Measurements from ENCODE around the gene TBC1D10A.
A peak's percentile ranks its signal among the peaks of the same experiment; 100 is the strongest.

Gene TBC1D10A

GRCh38 chr22:30292069-30292970 is 34.4 kb downstream of the TBC1D10A start:
- H3K4me3 Mint-ChIP-seq, result no peak overlapping the region
- no peaks in the 10 kb centered on the region for H3K27me3 Mint-ChIP-seq
- peaks cover 45% of the 10 kb centered on the region for H3K36me3 Mint-ChIP-seq (ENCODE audit: low read depth)
- H3K9me3 Mint-ChIP-seq, result no peaks in the 10 kb centered on the region
- peak overlapping the region; percentile 74 for H3K27ac Mint-ChIP-seq
- H3K4me1 Mint-ChIP-seq (ENCODE audit: low read depth), result peaks cover 50% of the 10 kb centered on the region
- no peak for DNase-seq

DNA sequence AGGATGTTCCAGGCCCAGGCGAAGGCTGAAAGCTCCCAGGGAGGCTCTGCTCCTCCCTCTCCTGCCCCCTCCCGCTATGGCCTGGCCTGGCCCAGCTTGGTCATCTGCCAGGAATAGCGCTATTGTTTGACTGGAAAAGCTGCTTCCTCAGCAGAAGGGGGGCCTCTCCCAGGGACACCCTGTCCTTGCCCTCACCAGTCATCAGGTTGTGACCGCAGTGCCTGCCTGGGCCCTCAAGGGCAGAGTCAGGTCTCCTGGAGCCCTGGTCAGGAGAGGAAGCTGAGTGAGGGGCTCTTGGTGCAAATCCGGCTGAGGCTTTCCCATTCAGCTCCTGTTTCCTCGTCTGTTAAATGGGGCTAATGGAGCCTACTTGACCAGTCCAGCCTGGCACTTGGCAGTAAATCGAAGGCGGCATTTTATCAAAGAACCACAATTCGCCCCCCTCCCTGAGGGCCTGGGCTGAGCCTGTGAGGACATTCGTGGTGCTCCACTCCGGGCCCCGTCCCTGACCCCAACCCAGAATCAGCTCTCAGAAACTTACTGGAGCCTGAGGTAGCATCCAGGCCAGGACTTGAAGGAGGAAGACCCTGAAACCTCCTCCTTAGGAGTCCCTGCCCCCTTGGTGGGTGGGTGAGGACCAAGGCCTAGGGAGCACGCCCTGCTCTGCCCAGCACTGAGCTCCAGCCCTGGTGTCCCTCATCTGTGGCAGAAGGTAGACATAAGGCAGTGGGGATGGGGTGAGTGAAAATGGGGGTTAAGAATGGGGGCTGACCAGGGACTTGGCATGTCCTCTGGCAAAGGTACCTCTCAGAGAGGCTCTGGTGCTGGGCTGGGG is 35.5 kb downstream of the TBC1D10A start:
- Mint-ChIP-seq H3K27ac (peak overlapping the region; percentile 74), H3K9me3 (no peaks in the 10 kb centered on the region), H3K4me1 (ENCODE audit: low read depth) (peaks cover 45% of the 10 kb centered on the region), H3K36me3 (ENCODE audit: low read depth) (peaks cover 35% of the 10 kb centered on the region), H3K27me3 (no peaks in the 10 kb centered on the region), H3K4me3 (no peak overlapping the region)
- DNase-seq, result no peak

DNA sequence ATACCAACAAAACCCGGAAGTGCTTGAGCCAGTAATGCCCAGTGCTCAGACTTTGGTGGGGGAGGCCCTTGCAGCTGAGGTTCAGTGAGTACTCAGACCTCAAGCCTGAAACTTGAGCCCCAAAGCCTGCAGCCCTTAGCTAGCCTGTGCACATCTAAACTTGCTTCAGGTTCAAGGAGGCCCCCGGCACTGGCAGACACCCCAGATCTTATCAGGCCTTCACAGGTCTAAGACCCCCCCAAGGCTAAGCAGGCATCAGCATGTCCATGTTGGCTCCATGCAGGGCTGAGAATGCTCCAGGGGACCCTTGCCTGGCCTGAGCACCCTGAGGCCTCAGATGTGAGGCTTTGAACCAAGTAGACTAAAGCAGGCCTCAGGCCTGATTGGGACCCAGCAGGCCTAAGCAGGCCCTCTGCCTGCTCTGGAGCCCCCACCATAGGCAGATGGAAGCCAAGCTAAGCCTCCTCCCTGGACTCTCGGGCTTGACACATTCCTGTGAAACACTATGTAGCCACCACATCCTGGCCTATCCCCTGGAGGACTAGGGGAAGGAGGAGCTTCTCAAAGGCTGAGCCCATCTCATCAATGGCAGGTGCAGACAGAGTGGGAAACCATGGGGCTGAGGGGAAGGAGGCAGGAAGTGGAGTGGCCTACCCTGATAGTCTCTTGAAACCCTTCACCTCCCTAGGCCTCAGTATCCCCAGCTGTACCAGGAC is 36.2 kb downstream of the TBC1D10A start:
- Mint-ChIP-seq H3K9me3 (no peaks in the 10 kb centered on the region), H3K27ac (peak overlapping the region; percentile 79), H3K4me3 (peak overlapping the region; percentile 75), H3K36me3 (ENCODE audit: low read depth) (peaks cover 28% of the 10 kb centered on the region), H3K27me3 (no peaks in the 10 kb centered on the region), H3K4me1 (ENCODE audit: low read depth) (peaks cover 37% of the 10 kb centered on the region)
- DNase-seq, result no peak

DNA sequence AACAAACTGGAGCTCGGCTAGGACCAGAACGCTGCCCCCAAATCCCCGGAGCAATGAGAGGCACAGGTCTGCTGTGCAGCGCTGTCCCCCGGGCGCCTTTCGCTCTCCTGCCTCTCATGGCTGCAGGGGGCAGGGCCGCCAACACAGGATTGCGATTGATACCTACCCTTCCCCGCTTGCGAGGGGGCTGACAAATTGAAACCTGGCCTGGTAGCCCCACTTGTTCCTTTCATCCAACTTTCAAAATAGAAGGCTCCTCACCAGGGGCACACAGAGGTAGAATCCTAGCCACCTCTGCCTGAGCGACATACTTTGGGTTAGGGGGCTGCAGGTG is 36.8 kb downstream of the TBC1D10A start:
- Mint-ChIP-seq H3K36me3 (ENCODE audit: low read depth) (peaks cover 28% of the 10 kb centered on the region), H3K27ac (peak overlapping the region; percentile 79), H3K4me1 (ENCODE audit: low read depth) (peaks cover 34% of the 10 kb centered on the region), H3K4me3 (peak overlapping the region; percentile 75), H3K27me3 (no peaks in the 10 kb centered on the region), H3K9me3 (no peaks in the 10 kb centered on the region)
- DNase-seq, result no peak

DNA sequence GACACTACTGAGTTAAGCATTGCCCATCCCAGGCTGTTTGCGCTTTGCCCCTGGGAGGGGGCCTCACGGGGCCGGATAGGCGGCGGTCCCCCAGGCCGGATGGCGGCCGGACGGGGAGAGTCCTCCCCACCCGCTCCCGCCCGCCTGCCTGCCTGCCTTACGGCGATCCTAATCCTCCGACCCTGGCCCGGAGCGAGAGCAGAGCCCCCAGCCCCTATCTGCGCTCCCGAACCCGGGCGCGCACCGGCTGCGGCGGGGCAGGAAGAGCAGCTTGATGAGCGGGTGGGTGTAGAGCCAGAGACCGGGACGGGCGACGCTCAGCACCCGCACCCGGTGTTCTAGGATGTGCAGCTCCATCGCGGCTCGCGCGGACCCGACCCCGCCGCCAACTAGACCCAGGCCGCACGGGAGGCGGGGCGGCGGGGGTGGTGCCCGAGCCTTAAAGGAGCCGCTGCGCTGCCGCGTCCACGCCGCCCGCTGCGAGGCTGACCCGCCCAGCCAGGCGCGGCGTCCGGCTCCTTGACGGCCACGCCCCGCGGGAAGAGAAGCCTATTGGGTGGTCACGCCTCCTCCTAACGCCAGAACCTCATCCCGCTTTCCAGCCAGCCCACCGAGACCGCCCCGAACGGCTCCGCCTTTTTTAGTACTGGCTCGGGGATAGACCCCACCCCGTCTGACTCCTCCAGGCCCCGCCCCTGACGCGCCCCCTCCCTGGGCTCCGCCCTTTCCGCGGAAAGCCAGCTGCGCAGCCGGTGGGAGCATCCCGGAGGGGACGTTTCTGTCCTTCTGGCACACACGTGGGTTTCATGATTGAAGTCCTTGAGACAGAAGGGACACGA is 37.4 kb downstream of the TBC1D10A start, which contains the start of gene CASTOR1:
Gene CASTOR1 (minus strand): TSS at position 365 of the 839 bp plus-strand sequence. CDS start 8 bp downstream, at position 357.
- DNase-seq, result peak; percentile 94
- H3K27ac Mint-ChIP-seq, result peak within 1 kb of the TSS; percentile 79
- no peaks in the 10 kb centered on the region for H3K9me3 Mint-ChIP-seq
- H3K4me3 Mint-ChIP-seq, result peak within 1 kb of the TSS; percentile 75
- no peaks in the 10 kb centered on the region for H3K27me3 Mint-ChIP-seq
- H3K4me1 Mint-ChIP-seq (ENCODE audit: low read depth), result peaks cover 34% of the 10 kb centered on the region
- H3K36me3 Mint-ChIP-seq (ENCODE audit: low read depth), result peaks cover 26% of the 10 kb centered on the region

GRCh38 chr22:30288419-30289140 is 38.2 kb downstream of the TBC1D10A start:
- Mint-ChIP-seq H3K27me3 (no peaks in the 10 kb centered on the region), H3K36me3 (ENCODE audit: low read depth) (peaks cover 19% of the 10 kb centered on the region), H3K4me1 (ENCODE audit: low read depth) (peaks cover 34% of the 10 kb centered on the region), H3K27ac (no peak overlapping the region), H3K9me3 (no peaks in the 10 kb centered on the region), H3K4me3 (peak overlapping the region; percentile 75)
- no peak for DNase-seq

DNA sequence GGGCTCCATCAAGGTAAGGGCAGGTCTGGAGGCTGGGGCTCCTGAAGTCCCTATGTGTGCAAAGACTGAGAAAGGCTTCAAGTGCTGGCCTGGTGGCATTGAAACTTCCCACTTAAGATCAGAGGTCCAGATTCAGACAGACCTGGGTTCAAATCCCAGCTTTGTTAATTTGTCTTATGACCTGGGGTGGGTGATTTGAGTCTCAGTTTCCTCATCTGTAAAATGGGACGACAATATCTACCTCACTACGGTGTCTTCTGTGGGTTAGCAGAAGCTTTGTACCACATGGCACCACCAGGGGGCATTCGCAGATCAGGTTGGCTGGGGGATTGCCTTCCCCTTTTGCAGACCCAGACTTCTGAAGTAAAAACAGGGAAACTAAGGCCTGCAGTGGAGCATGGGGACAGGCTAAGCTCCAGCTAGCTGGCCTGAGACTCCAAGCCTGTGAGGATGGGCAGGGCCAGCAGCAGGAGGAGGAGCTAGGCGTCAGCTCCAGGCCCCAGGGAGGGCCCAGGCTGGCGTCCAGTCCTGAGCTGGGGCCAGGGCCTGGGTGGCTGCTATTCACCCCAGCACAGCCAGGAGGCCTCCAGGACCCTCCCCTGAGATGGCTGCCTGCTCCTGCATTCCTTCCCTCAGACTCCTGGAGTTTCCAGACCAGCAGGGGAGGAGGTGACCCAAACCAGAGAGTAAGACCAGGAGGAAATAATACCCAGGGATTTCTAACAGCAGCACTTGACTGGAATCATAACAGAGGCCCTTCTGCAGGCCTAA is 38.9 kb downstream of the TBC1D10A start:
- H3K27ac Mint-ChIP-seq, result no peak overlapping the region

DNA sequence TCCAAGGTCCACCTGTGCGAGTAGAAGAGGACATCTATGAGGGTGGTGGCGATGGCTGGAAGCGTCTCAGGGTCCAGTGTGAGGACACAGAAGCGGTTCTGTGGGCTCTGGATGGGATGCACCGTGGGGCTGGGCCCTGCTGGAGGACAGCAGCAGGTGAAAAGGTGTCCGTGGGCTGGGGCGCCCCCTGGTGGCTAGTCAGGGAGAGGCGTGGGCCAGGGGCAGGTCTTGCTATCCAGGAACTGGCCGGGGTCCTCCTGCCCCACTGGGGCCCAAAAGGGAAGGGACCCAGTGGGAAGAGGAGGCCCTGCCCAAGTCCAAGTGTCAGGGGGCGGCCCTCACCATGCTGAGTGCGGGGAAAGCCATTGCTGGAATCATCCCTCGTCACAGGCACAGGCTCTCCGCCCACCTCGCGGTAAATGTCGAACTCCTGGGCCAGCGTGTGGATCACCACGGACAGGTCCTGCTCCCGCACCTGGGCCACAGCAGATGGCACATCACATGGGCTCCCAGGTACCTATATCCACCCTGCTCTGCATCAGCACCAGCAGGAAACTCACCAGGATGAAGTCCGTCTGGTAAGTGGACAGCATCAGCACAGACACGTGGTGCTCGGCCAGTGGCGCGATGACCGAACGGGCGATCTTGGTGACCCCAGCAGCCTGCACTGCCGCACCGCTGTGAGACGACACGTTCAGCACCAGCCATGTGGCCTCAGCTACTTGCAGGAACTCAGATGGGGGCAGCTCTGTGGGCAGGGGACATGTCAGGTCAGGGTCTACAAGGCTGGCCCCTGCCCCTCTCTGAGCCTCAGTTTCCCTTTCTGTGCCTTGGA is 39.7 kb downstream of the TBC1D10A start:
- Mint-ChIP-seq H3K4me1 (ENCODE audit: low read depth) (peaks cover 42% of the 10 kb centered on the region), H3K4me3 (no peak overlapping the region), H3K27ac (peak overlapping the region; percentile 37), H3K9me3 (no peaks in the 10 kb centered on the region), H3K36me3 (ENCODE audit: low read depth) (peaks cover 8% of the 10 kb centered on the region), H3K27me3 (no peaks in the 10 kb centered on the region)
- DNase-seq, result peak; percentile 93

More for the DNA sequence above, 38.9 kb downstream of the TBC1D10A start:
- Mint-ChIP-seq H3K9me3 (no peaks in the 10 kb centered on the region), H3K4me1 (ENCODE audit: low read depth) (peaks cover 40% of the 10 kb centered on the region), H3K4me3 (peak overlapping the region; percentile 75), H3K27me3 (no peaks in the 10 kb centered on the region), H3K36me3 (ENCODE audit: low read depth) (peaks cover 11% of the 10 kb centered on the region)
- DNase-seq, result peak; percentile 92

GRCh38 chr22:30286331-30286730 is 40.4 kb downstream of the TBC1D10A start:
- Mint-ChIP-seq H3K36me3 (ENCODE audit: low read depth) (peaks cover 3% of the 10 kb centered on the region), H3K27me3 (no peaks in the 10 kb centered on the region), H3K4me3 (no peak overlapping the region), H3K27ac (no peak overlapping the region), H3K9me3 (no peaks in the 10 kb centered on the region), H3K4me1 (ENCODE audit: low read depth) (peaks cover 39% of the 10 kb centered on the region)
- DNase-seq, result no peak

DNA sequence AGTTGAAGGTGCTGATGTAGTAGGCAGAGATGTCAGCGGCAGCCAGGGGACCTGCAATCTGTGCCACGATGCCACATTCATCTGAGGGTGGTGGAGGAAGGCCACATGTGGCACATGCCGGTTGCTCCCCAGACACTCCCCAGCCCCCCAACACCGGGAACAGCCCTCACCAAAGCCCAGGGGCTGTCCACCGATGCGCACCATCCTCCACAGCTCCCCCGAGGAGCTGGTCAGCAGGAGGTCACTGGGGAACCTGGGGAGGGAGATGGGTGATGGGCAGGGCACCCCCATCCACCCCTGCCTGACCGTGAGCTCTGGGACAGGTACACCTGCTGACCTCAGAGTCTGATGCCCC is 40.9 kb downstream of the TBC1D10A start:
- H3K4me3 Mint-ChIP-seq, result no peak overlapping the region
- no peak overlapping the region for H3K27ac Mint-ChIP-seq
- H3K36me3 Mint-ChIP-seq (ENCODE audit: low read depth), result no peaks in the 10 kb centered on the region
- DNase-seq, result no peak
- peaks cover 34% of the 10 kb centered on the region for H3K4me1 Mint-ChIP-seq (ENCODE audit: low read depth)
- no peaks in the 10 kb centered on the region for H3K9me3 Mint-ChIP-seq
- no peaks in the 10 kb centered on the region for H3K27me3 Mint-ChIP-seq

DNA sequence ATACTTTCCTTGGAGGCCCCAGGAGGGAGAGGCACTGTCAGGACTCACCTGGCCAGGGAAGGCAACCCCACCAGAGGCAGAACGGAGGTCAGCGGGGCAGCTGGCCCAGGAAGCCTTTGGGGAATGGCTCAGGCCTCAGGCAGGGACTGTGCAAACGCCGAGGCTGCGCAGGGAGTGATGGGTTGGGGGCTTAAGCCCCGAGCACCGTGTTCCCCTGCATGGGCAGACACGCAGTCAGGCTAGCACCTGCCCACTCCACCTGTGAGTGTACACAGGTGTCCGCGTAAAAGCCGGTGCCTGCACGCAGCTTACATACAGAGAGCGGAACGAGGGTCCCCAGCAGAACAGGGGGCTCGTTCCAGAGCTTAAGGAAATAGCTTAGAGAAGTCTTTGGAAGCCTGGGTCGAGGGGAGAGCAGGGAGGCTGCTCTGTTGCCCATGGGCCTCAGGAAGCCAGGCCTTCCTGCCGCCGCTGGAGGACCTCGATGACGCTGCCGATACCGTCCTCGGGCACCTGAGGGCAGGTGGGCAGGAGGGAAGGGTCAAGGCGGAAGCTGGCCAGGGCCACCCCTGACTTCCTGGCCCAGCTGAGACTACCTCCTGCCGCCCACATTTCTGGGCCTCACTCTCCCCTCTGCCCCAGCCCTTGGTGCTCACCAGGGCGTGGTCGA is 41.4 kb downstream of the TBC1D10A start:
- no peak for DNase-seq
- Mint-ChIP-seq H3K9me3 (no peaks in the 10 kb centered on the region), H3K27me3 (no peaks in the 10 kb centered on the region), H3K27ac (no peak overlapping the region), H3K36me3 (ENCODE audit: low read depth) (no peaks in the 10 kb centered on the region), H3K4me3 (no peak overlapping the region), H3K4me1 (ENCODE audit: low read depth) (peaks cover 29% of the 10 kb centered on the region)

DNA sequence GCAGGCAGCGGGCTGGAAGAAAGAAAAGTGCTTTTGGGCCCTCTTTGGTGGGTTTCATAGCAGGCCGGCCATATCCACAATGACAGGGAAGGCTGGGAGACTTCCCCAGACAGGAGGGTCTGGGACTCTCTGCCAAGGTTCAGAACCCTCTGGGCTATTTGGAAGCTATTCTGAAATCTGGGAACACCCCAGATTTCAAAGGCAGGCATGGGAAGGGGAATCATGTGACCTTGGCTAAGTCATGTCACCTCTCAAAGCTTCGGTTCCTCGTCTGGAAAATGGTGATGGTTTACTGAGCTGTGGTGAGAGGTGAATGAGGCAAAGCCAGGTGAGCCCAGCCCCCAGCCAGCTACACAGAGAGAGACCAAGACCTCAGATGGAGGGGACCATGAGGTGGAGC is 42.1 kb downstream of the TBC1D10A start:
- Mint-ChIP-seq H3K27me3 (no peaks in the 10 kb centered on the region), H3K27ac (no peak overlapping the region), H3K36me3 (ENCODE audit: low read depth) (no peaks in the 10 kb centered on the region), H3K4me3 (no peak overlapping the region), H3K9me3 (no peaks in the 10 kb centered on the region), H3K4me1 (ENCODE audit: low read depth) (peaks cover 24% of the 10 kb centered on the region)
- DNase-seq, result no peak

Data from activated T-cell treated with anti-CD3 and anti-CD28 coated beads, Interleukin-2, amount 50 U/mL, for 24 hours (primary cell).